Ishikawa (cell line): ENCODE data around the gene PNKP.

Experiments used
- CEBPB ChIP-seq: IDR thresholded peaks from 2 replicates; pipeline ENCODE4 v1.6.1; 2012
- CREB1 ChIP-seq: IDR thresholded peaks from 2 replicates; pipeline ENCODE4 v1.6.1; 2012; ENCODE audit warnings: low read depth
- EGR1 ChIP-seq: IDR thresholded peaks from 2 replicates; pipeline ENCODE4 v1.6.1; 2012
- EP300 ChIP-seq: IDR thresholded peaks from 2 replicates; pipeline ENCODE4 v1.6.1; 2012; ENCODE audit warnings: borderline replicate concordance
- MAX ChIP-seq: IDR thresholded peaks from 2 replicates; pipeline ENCODE4 v1.6.1; 2012
- NFIC ChIP-seq: IDR thresholded peaks from 2 replicates; pipeline ENCODE4 v1.6.1; 2012
- TAF1 ChIP-seq: IDR thresholded peaks from 2 replicates; pipeline ENCODE4 v1.6.1; 2012; ENCODE audit warnings: low read depth, mild to moderate bottlenecking
- TF ChIP-seq, protein P1 (sequence below): IDR thresholded peaks from 2 replicates; pipeline ENCODE4 v1.6.1; 2012; ENCODE audit warnings: low read depth, mild to moderate bottlenecking

DNA sequence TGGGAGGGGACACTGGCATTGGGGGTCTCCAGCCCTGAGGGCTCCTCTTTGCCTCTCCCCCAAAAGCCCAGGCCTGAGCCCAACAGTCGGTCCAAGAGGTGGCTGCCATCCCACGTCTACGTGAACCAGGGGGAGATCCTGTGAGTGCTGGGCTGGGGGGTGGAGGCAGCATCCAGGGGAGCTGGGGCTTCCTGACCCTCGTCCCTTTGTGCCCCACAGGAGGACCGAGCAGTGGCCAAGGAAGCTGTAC lies 9.6 kb downstream of the PNKP start:
- TF ChIP-seq EP300 (no peak), CEBPB (no peak), EGR1 (no peak), TAF1 (no peak), MAX (no peak), NFIC (no peak), CREB1 (no peak)
- TF ChIP-seq, protein P1, sequence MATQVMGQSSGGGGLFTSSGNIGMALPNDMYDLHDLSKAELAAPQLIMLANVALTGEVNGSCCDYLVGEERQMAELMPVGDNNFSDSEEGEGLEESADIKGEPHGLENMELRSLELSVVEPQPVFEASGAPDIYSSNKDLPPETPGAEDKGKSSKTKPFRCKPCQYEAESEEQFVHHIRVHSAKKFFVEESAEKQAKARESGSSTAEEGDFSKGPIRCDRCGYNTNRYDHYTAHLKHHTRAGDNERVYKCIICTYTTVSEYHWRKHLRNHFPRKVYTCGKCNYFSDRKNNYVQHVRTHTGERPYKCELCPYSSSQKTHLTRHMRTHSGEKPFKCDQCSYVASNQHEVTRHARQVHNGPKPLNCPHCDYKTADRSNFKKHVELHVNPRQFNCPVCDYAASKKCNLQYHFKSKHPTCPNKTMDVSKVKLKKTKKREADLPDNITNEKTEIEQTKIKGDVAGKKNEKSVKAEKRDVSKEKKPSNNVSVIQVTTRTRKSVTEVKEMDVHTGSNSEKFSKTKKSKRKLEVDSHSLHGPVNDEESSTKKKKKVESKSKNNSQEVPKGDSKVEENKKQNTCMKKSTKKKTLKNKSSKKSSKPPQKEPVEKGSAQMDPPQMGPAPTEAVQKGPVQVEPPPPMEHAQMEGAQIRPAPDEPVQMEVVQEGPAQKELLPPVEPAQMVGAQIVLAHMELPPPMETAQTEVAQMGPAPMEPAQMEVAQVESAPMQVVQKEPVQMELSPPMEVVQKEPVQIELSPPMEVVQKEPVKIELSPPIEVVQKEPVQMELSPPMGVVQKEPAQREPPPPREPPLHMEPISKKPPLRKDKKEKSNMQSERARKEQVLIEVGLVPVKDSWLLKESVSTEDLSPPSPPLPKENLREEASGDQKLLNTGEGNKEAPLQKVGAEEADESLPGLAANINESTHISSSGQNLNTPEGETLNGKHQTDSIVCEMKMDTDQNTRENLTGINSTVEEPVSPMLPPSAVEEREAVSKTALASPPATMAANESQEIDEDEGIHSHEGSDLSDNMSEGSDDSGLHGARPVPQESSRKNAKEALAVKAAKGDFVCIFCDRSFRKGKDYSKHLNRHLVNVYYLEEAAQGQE, result no peak
